ENCODE data around the gene GNG12.
"Not testable (repeated sequence)": the region's sequence is repeated elsewhere in the genome, so short reads cannot be mapped to it uniquely, and the experiment has no call there.

Gene GNG12

GRCh38 chr1:67731322-67731721, 101.9 kb downstream of the GNG12 start:
- H3K27ac ChIP-seq (ENCODE audit: low read depth, low read length): no peak overlapping the region

DNA sequence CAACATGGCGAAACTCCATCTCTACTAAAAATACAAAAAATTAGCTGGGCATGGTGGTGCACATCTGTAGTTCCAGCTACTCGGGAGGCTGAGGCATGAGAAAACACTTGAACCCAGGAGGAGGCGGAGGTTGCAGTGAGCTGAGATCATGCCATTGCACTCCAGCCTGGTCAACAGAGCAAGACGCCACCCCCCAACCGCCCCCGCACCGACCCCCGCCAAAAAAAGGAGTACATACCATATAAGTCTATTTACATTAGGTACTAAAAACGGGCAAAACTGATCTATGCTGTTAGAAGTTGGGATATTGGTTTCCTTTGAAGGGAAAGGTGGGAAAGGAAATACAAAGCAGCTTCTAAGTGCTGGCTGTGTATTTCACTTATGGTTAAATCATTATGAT, 103.0 kb downstream of the GNG12 start:
- H3K36me3 ChIP-seq (ENCODE audit: control insufficient read depth in 5 of 5, insufficient read depth in 5 of 5, low read length in 5 of 5); H3K9ac ChIP-seq (ENCODE audit: low read length in 5 of 5); H3K27ac ChIP-seq (ENCODE audit: low read depth, low read length); H3K4me3 ChIP-seq (ENCODE audit: low read depth in 1 of 5, low read length in 5 of 5); H3K27me3 ChIP-seq (ENCODE audit: control insufficient read depth in 5 of 5, insufficient read depth in 4 of 5, low read length in 5 of 5); H3K9me3 ChIP-seq (ENCODE audit: control insufficient read depth in 5 of 5, low read length in 5 of 5): not testable (repeated sequence)
- H3K4me1 ChIP-seq (ENCODE audit: control insufficient read depth in 5 of 5, insufficient read depth in 5 of 5, low read length in 5 of 5): peaks cover 11 to 33% (median 25%) of the 10 kb centered on the region in 5 donors

More at GRCh38 chr1:67731322-67731721, 101.9 kb downstream of the GNG12 start:
- Histone ChIP-seq H3K9ac (ENCODE audit: low read length in 5 of 5) (no peak overlapping the region), H3K9me3 (ENCODE audit: control insufficient read depth in 5 of 5, low read length in 5 of 5) (peaks cover 0 to 3% (median 0%) of the 10 kb centered on the region in 5 donors), H3K4me1 (ENCODE audit: control insufficient read depth in 5 of 5, insufficient read depth in 5 of 5, low read length in 5 of 5) (peaks cover 17 to 42% (median 35%) of the 10 kb centered on the region in 5 donors), H3K4me3 (ENCODE audit: low read depth in 1 of 5, low read length in 5 of 5) (no peak overlapping the region), H3K36me3 (ENCODE audit: control insufficient read depth in 5 of 5, insufficient read depth in 5 of 5, low read length in 5 of 5) (peaks cover 0 to 5% (median 0%) of the 10 kb centered on the region in 5 donors), H3K27me3 (ENCODE audit: control insufficient read depth in 5 of 5, insufficient read depth in 4 of 5, low read length in 5 of 5) (peaks cover 0 to 3% (median 0%) of the 10 kb centered on the region in 5 donors)

DNA sequence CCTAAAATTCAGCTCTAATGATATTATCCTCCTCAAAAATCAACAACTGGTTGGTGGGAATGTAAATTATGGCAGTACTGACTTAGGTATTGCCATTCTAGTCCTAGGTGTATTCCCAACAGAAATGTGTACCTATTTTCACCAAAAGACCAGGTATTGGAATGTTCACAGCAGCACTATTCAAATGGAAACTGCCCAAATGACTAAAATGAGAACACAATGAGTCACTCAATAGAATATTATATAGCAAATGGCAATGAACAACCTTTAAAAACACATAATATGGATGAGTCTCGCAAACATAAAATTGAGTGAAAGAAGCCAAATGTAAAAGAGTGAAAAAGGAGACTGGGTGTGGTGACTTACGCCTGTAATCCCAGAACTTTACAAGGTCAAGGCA, 103.4 kb downstream of the GNG12 start:
- no peak overlapping the region for H3K9ac ChIP-seq (ENCODE audit: low read length in 5 of 5)
- H3K4me1 ChIP-seq (ENCODE audit: control insufficient read depth in 5 of 5, insufficient read depth in 5 of 5, low read length in 5 of 5): peaks cover 11 to 33% (median 23%) of the 10 kb centered on the region in 5 donors
- H3K27me3 ChIP-seq (ENCODE audit: control insufficient read depth in 5 of 5, insufficient read depth in 4 of 5, low read length in 5 of 5): no peaks in the 10 kb centered on the region
- H3K27ac ChIP-seq (ENCODE audit: low read depth, low read length): no peak overlapping the region
- H3K4me3 ChIP-seq (ENCODE audit: low read depth in 1 of 5, low read length in 5 of 5): no peak overlapping the region
- peaks cover 0 to 5% (median 0%) of the 10 kb centered on the region in 5 donors for H3K36me3 ChIP-seq (ENCODE audit: control insufficient read depth in 5 of 5, insufficient read depth in 5 of 5, low read length in 5 of 5)
- H3K9me3 ChIP-seq (ENCODE audit: control insufficient read depth in 5 of 5, low read length in 5 of 5): no peaks in the 10 kb centered on the region

- no peaks in the 10 kb centered on the region for H3K9me3 ChIP-seq (ENCODE audit: control insufficient read depth in 5 of 5, low read length in 5 of 5)
- H3K27ac ChIP-seq (ENCODE audit: low read depth, low read length): no peak overlapping the region
- H3K36me3 ChIP-seq (ENCODE audit: control insufficient read depth in 5 of 5, insufficient read depth in 5 of 5, low read length in 5 of 5): peaks cover 0 to 5% (median 0%) of the 10 kb centered on the region in 5 donors
- no peak overlapping the region for H3K9ac ChIP-seq (ENCODE audit: low read length in 5 of 5)
- peaks cover 0 to 31% (median 7%) of the 10 kb centered on the region in 5 donors for H3K4me1 ChIP-seq (ENCODE audit: control insufficient read depth in 5 of 5, insufficient read depth in 5 of 5, low read length in 5 of 5)
- no peak overlapping the region for H3K4me3 ChIP-seq (ENCODE audit: low read depth in 1 of 5, low read length in 5 of 5)
- H3K27me3 ChIP-seq (ENCODE audit: control insufficient read depth in 5 of 5, insufficient read depth in 4 of 5, low read length in 5 of 5): no peaks in the 10 kb centered on the region
These were observed 107.0 kb downstream of the GNG12 start for GRCh38 chr1:67726224-67726623.

GRCh38 chr1:67724928-67725560, 108.2 kb downstream of the GNG12 start:
- Histone ChIP-seq H3K4me3 (ENCODE audit: low read depth in 1 of 5, low read length in 5 of 5) (no peak overlapping the region), H3K9me3 (ENCODE audit: control insufficient read depth in 5 of 5, low read length in 5 of 5) (no peaks in the 10 kb centered on the region), H3K9ac (ENCODE audit: low read length in 5 of 5) (no peak overlapping the region), H3K4me1 (ENCODE audit: control insufficient read depth in 5 of 5, insufficient read depth in 5 of 5, low read length in 5 of 5) (peaks cover 0 to 33% (median 7%) of the 10 kb centered on the region in 5 donors), H3K27ac (ENCODE audit: low read depth, low read length) (peak overlapping the region; percentile 18), H3K36me3 (ENCODE audit: control insufficient read depth in 5 of 5, insufficient read depth in 5 of 5, low read length in 5 of 5) (peaks cover 0 to 5% (median 0%) of the 10 kb centered on the region in 5 donors), H3K27me3 (ENCODE audit: control insufficient read depth in 5 of 5, insufficient read depth in 4 of 5, low read length in 5 of 5) (no peaks in the 10 kb centered on the region)

- Histone ChIP-seq H3K4me1 (ENCODE audit: control insufficient read depth in 5 of 5, insufficient read depth in 5 of 5, low read length in 5 of 5) (peaks cover 0 to 38% (median 7%) of the 10 kb centered on the region in 5 donors), H3K4me3 (ENCODE audit: low read depth in 1 of 5, low read length in 5 of 5) (no peak overlapping the region), H3K27ac (ENCODE audit: low read depth, low read length) (peak overlapping the region; percentile 47), H3K27me3 (ENCODE audit: control insufficient read depth in 5 of 5, insufficient read depth in 4 of 5, low read length in 5 of 5) (no peaks in the 10 kb centered on the region), H3K9ac (ENCODE audit: low read length in 5 of 5) (no peak overlapping the region), H3K9me3 (ENCODE audit: control insufficient read depth in 5 of 5, low read length in 5 of 5) (no peaks in the 10 kb centered on the region), H3K36me3 (ENCODE audit: control insufficient read depth in 5 of 5, insufficient read depth in 5 of 5, low read length in 5 of 5) (peaks cover 0 to 5% (median 0%) of the 10 kb centered on the region in 5 donors)
These were observed 109.6 kb downstream of the GNG12 start for GRCh38 chr1:67723620-67724019.

DNA sequence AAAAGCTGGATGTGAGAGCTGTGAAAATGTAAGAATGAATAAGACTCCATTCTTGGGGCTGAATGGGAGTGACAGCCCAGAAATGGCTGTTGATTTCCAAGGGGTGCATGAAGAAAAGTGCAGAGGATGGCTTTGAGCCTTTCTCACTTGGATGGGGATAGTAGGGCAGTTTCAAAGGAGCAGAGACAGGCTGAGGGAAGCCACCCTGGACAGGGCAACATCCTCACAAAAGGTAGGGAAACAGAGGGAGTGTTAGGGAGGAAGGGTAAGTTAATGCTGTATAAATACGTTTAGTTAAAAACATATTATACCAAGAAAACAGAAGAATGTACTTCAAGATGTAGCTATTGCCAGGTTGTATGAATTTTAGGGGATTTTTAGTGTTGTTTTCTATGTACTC, 110.1 kb downstream of the GNG12 start:
- no peaks in the 10 kb centered on the region for H3K27me3 ChIP-seq (ENCODE audit: control insufficient read depth in 5 of 5, insufficient read depth in 4 of 5, low read length in 5 of 5)
- H3K9ac ChIP-seq (ENCODE audit: low read length in 5 of 5): no peak overlapping the region
- no peak overlapping the region for H3K4me3 ChIP-seq (ENCODE audit: low read depth in 1 of 5, low read length in 5 of 5)
- H3K36me3 ChIP-seq (ENCODE audit: control insufficient read depth in 5 of 5, insufficient read depth in 5 of 5, low read length in 5 of 5): peaks cover 0 to 5% (median 0%) of the 10 kb centered on the region in 5 donors
- H3K9me3 ChIP-seq (ENCODE audit: control insufficient read depth in 5 of 5, low read length in 5 of 5): no peaks in the 10 kb centered on the region
- H3K27ac ChIP-seq (ENCODE audit: low read depth, low read length): peak overlapping the region; percentile 22
- H3K4me1 ChIP-seq (ENCODE audit: control insufficient read depth in 5 of 5, insufficient read depth in 5 of 5, low read length in 5 of 5): peaks cover 0 to 38% (median 8%) of the 10 kb centered on the region in 5 donors

DNA sequence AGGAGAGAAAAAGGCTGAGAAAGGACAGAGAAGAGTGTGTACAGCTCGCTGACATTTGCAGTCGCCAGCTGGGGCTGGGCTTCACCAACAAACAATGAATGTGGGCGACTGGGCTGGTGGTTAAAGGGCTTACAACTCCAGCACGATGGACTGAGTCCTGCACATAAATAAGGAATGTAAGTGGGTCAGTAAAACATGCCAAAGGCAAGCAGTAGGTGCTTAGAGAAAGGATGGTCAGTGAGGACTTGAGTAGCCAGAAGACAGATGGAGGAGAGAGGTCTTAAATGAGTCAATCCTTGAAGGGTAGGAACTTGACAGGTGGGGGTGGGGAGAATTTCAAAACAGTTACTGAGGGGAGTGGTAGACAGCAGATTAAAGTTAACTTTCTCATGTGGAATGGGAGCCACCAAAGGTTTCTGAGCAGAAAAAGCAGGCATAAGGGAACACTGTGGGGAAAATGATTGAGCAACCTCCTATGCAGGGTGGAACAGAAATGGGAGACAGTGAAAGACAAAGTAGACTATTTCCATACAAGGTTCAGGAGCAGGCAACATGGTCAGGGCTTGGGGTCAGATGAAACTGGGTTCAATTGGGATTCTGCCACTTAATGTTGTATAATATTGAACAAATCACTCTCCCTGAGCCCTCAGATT, 110.8 kb downstream of the GNG12 start:
- H3K4me1 ChIP-seq (ENCODE audit: control insufficient read depth in 5 of 5, insufficient read depth in 5 of 5, low read length in 5 of 5): peaks cover 0 to 43% (median 15%) of the 10 kb centered on the region in 5 donors

GRCh38 chr1:67721650-67722291, 111.5 kb downstream of the GNG12 start:
- Histone ChIP-seq H3K27me3 (ENCODE audit: control insufficient read depth in 5 of 5, insufficient read depth in 4 of 5, low read length in 5 of 5) (no peaks in the 10 kb centered on the region), H3K4me3 (ENCODE audit: low read depth in 1 of 5, low read length in 5 of 5) (no peak overlapping the region), H3K9ac (ENCODE audit: low read length in 5 of 5) (no peak overlapping the region), H3K27ac (ENCODE audit: low read depth, low read length) (no peak overlapping the region), H3K9me3 (ENCODE audit: control insufficient read depth in 5 of 5, low read length in 5 of 5) (no peaks in the 10 kb centered on the region), H3K36me3 (ENCODE audit: control insufficient read depth in 5 of 5, insufficient read depth in 5 of 5, low read length in 5 of 5) (peaks cover 0 to 2% (median 0%) of the 10 kb centered on the region in 5 donors), H3K4me1 (ENCODE audit: control insufficient read depth in 5 of 5, insufficient read depth in 5 of 5, low read length in 5 of 5) (peaks cover 0 to 43% (median 18%) of the 10 kb centered on the region in 5 donors)

More for the DNA sequence above, 110.8 kb downstream of the GNG12 start:
- Histone ChIP-seq H3K9ac (ENCODE audit: low read length in 5 of 5) (no peak overlapping the region), H3K27ac (ENCODE audit: low read depth, low read length) (peak overlapping the region; percentile 22), H3K9me3 (ENCODE audit: control insufficient read depth in 5 of 5, low read length in 5 of 5) (no peaks in the 10 kb centered on the region), H3K27me3 (ENCODE audit: control insufficient read depth in 5 of 5, insufficient read depth in 4 of 5, low read length in 5 of 5) (no peaks in the 10 kb centered on the region), H3K36me3 (ENCODE audit: control insufficient read depth in 5 of 5, insufficient read depth in 5 of 5, low read length in 5 of 5) (peaks cover 0 to 5% (median 0%) of the 10 kb centered on the region in 5 donors), H3K4me3 (ENCODE audit: low read depth in 1 of 5, low read length in 5 of 5) (no peak overlapping the region)

DNA sequence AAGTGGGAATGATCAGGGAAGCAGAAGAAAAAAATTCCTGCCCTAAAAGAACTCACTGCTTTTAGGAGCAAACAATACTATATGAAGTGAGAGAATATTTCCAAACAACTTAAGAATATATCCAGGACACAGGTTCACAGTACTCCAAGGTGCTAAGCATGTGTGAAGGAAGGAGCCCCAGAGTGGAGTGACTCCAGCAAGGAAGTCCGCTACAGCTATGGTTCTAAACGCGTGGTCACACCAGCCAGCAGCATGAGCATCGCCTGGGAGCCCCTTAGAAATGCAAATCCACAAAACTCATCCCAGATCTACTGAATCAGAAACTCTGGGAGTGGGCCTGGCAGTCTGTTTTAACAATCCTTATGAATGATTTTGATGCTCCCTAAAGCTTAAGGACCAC, 112.2 kb downstream of the GNG12 start:
- H3K4me1 ChIP-seq (ENCODE audit: control insufficient read depth in 5 of 5, insufficient read depth in 5 of 5, low read length in 5 of 5): peaks cover 0 to 47% (median 23%) of the 10 kb centered on the region in 5 donors
- no peaks in the 10 kb centered on the region for H3K27me3 ChIP-seq (ENCODE audit: control insufficient read depth in 5 of 5, insufficient read depth in 4 of 5, low read length in 5 of 5)
- no peak overlapping the region for H3K4me3 ChIP-seq (ENCODE audit: low read depth in 1 of 5, low read length in 5 of 5)
- H3K9me3 ChIP-seq (ENCODE audit: control insufficient read depth in 5 of 5, low read length in 5 of 5): no peaks in the 10 kb centered on the region
- H3K27ac ChIP-seq (ENCODE audit: low read depth, low read length): no peak overlapping the region
- H3K36me3 ChIP-seq (ENCODE audit: control insufficient read depth in 5 of 5, insufficient read depth in 5 of 5, low read length in 5 of 5): no peaks in the 10 kb centered on the region
- no peak overlapping the region for H3K9ac ChIP-seq (ENCODE audit: low read length in 5 of 5)

All from subcutaneous abdominal adipose tissue (tissue), 5 donors.